Cortex of kidney (tissue), 1 donor: ENCODE measurements around the gene GP1BA.

Experiments
- DNase-seq: peaks from one replicate; lab custom pipeline; 2025; lab: John Stamatoyannopoulos, UW

GP1BA gene

GRCh38 chr17:4938688-4939545 lies 6.8 kb downstream of the GP1BA start:
- DNase-seq = no peak

GRCh38 chr17:4939546-4939795 lies 7.4 kb downstream of the GP1BA start:
- no peak for DNase-seq

GRCh38 chr17:4939796-4940554 lies 7.9 kb downstream of the GP1BA start, which contains the start of the genes RNF167 and SLC25A11:
Gene RNF167 (plus strand): TSS chr17:4940268. CDS start chr17:4940910, 642 bp downstream.
Gene SLC25A11 (minus strand): TSS chr17:4940046. CDS start chr17:4939910, 136 bp downstream.
- peak; percentile 97 for DNase-seq

GRCh38 chr17:4940555-4941318 lies 8.7 kb downstream of the GP1BA start:
- DNase-seq = no peak

GRCh38 chr17:4941319-4941610 lies 9.2 kb downstream of the GP1BA start:
- DNase-seq = no peak

GRCh38 chr17:4942760-4943508 lies 10.9 kb downstream of the GP1BA start:
- DNase-seq = no peak

GRCh38 chr17:4944163-4944553 lies 12.1 kb downstream of the GP1BA start:
- DNase-seq = no peak

- no peak for DNase-seq
Measured at GRCh38 chr17:4944554-4945175, 12.6 kb downstream of the GP1BA start.

GRCh38 chr17:4945176-4945943 lies 13.3 kb downstream of the GP1BA start:
- no peak for DNase-seq

- no peak for DNase-seq
Measured at GRCh38 chr17:4945944-4946280, 13.8 kb downstream of the GP1BA start.

- DNase-seq = no peak
Measured at GRCh38 chr17:4946312-4946976, 14.4 kb downstream of the GP1BA start.

GRCh38 chr17:4947010-4947410 lies 14.9 kb downstream of the GP1BA start:
- DNase-seq = no peak

- no peak for DNase-seq
Measured at GRCh38 chr17:4947411-4948165, 15.5 kb downstream of the GP1BA start.

GRCh38 chr17:4948166-4948930 lies 16.3 kb downstream of the GP1BA start, which contains the start of gene PFN1:
Gene PFN1 (minus strand): TSS chr17:4948530. CDS start chr17:4948394, 136 bp downstream.
- no peak for DNase-seq

- DNase-seq = no peak
Measured at GRCh38 chr17:4948931-4949320, 16.8 kb downstream of the GP1BA start.

GRCh38 chr17:4949321-4950074 lies 17.4 kb downstream of the GP1BA start:
- DNase-seq = no peak

- DNase-seq = no peak
Measured at GRCh38 chr17:4950075-4950745, 18.1 kb downstream of the GP1BA start.
